Stimulated activated naive B cell treated with anti-CD40 and anti-IgM and Interleukin-4, amounts not matched to agents 10 μg/mL and 1 μg/mL and 100 μg/mL, for 72 hours (primary cell): ENCODE measurements around the gene MYH10.

Experiments
- ATAC-seq, 2 donors: fragments of 150-1000 bp; cut with Tn5 transposase; replicated peaks; 2 replicates each; pipeline ENCODE4 v1.10.0; 2021; ENCODE audit warnings: moderate library complexity in 1 of 2
- DNase-seq: peaks from one replicate; pipeline ENCODE4 v3.0.0; 2021
- H3K27ac Mint-ChIP-seq: one replicate; pipeline ENCODE4 v1.8.0; 2022; ENCODE audit warnings: mild to moderate bottlenecking, mixed read lengths
- H3K27me3 Mint-ChIP-seq, 2 donors: one replicate each; pipeline ENCODE4 v1.8.0; 2022; ENCODE audit warnings: mixed read lengths in 2 of 2
- H3K36me3 Mint-ChIP-seq, 2 donors: one replicate each; pipeline ENCODE4 v1.8.0; 2022; ENCODE audit warnings: mixed read lengths in 2 of 2, mild to moderate bottlenecking in 1 of 2
- H3K4me1 Mint-ChIP-seq, 2 donors: one replicate each; pipeline ENCODE4 v1.8.0; 2022; ENCODE audit warnings: mixed read lengths in 2 of 2, mild to moderate bottlenecking in 1 of 2
- H3K4me3 Mint-ChIP-seq, 2 donors: one replicate each; pipeline ENCODE4 v1.8.0; 2022; ENCODE audit warnings: mild to moderate bottlenecking in 2 of 2, mixed read lengths in 2 of 2, moderate library complexity in 1 of 2
- H3K9me3 Mint-ChIP-seq, 2 donors: one replicate each; pipeline ENCODE4 v1.8.0; 2022; ENCODE audit warnings: mixed read lengths in 2 of 2, mild to moderate bottlenecking in 1 of 2

Gene MYH10

GRCh38 chr17:8496081-8496480 is 134.4 kb downstream of the MYH10 start:
- DNase-seq: no peak
- peaks cover 19 to 28% of the 10 kb centered on the region in 2 donors for H3K36me3 Mint-ChIP-seq
- H3K4me3 Mint-ChIP-seq: no peak overlapping the region
- no peak for ATAC-seq
- H3K4me1 Mint-ChIP-seq: no peaks in the 10 kb centered on the region
- H3K9me3 Mint-ChIP-seq: no peaks in the 10 kb centered on the region
- H3K27me3 Mint-ChIP-seq: no peaks in the 10 kb centered on the region
- no peak overlapping the region for H3K27ac Mint-ChIP-seq

- H3K36me3 Mint-ChIP-seq: peaks cover 25 to 34% of the 10 kb centered on the region in 2 donors
- no peaks in the 10 kb centered on the region for H3K27me3 Mint-ChIP-seq
- ATAC-seq (no peak), DNase-seq (no peak)
- H3K9me3 Mint-ChIP-seq: no peaks in the 10 kb centered on the region
- H3K4me1 Mint-ChIP-seq: peaks cover 0 to 2% of the 10 kb centered on the region in 2 donors
- H3K4me3 Mint-ChIP-seq: no peak overlapping the region
- H3K27ac Mint-ChIP-seq: no peak overlapping the region
Measured at GRCh38 chr17:8494506-8495111, 135.9 kb downstream of the MYH10 start.

GRCh38 chr17:8494021-8494420 is 136.5 kb downstream of the MYH10 start:
- Mint-ChIP-seq H3K27ac (no peak overlapping the region), H3K4me1 (peaks cover 0 to 2% of the 10 kb centered on the region in 2 donors), H3K9me3 (no peaks in the 10 kb centered on the region), H3K27me3 (no peaks in the 10 kb centered on the region), H3K4me3 (no peak overlapping the region), H3K36me3 (peaks cover 25 to 35% of the 10 kb centered on the region in 2 donors)
- no peak for DNase-seq
- ATAC-seq: no peak

GRCh38 chr17:8492121-8492520 is 138.4 kb downstream of the MYH10 start:
- Mint-ChIP-seq H3K4me1 (peaks cover 0 to 2% of the 10 kb centered on the region in 2 donors), H3K27me3 (no peaks in the 10 kb centered on the region), H3K9me3 (no peaks in the 10 kb centered on the region), H3K36me3 (peaks cover 30 to 49% of the 10 kb centered on the region in 2 donors), H3K4me3 (no peak overlapping the region), H3K27ac (no peak overlapping the region)
- ATAC-seq (no peak), DNase-seq (no peak)

GRCh38 chr17:8490256-8491023 is 140.1 kb downstream of the MYH10 start:
- ATAC-seq (no peak), DNase-seq (no peak)
- H3K27me3 Mint-ChIP-seq: no peaks in the 10 kb centered on the region
- no peak overlapping the region for H3K27ac Mint-ChIP-seq
- peaks cover 40 to 62% of the 10 kb centered on the region in 2 donors for H3K36me3 Mint-ChIP-seq
- peaks cover 2 to 4% of the 10 kb centered on the region in 2 donors for H3K9me3 Mint-ChIP-seq
- H3K4me3 Mint-ChIP-seq: no peak overlapping the region
- H3K4me1 Mint-ChIP-seq: peaks cover 0 to 2% of the 10 kb centered on the region in 2 donors

- H3K27ac Mint-ChIP-seq: no peak overlapping the region
- DNase-seq: no peak
- peaks cover 2 to 4% of the 10 kb centered on the region in 2 donors for H3K9me3 Mint-ChIP-seq
- peaks cover 40 to 63% of the 10 kb centered on the region in 2 donors for H3K36me3 Mint-ChIP-seq
- ATAC-seq: no peak
- peaks cover 0 to 2% of the 10 kb centered on the region in 2 donors for H3K4me1 Mint-ChIP-seq
- no peaks in the 10 kb centered on the region for H3K27me3 Mint-ChIP-seq
- no peak overlapping the region for H3K4me3 Mint-ChIP-seq
Measured at GRCh38 chr17:8489841-8490240, 140.7 kb downstream of the MYH10 start.

GRCh38 chr17:8488901-8489300 is 141.6 kb downstream of the MYH10 start:
- H3K4me3 Mint-ChIP-seq: no peak overlapping the region
- H3K36me3 Mint-ChIP-seq: peaks cover 43 to 62% of the 10 kb centered on the region in 2 donors
- H3K27ac Mint-ChIP-seq: no peak overlapping the region
- H3K27me3 Mint-ChIP-seq: no peaks in the 10 kb centered on the region
- peaks cover 0 to 2% of the 10 kb centered on the region in 2 donors for H3K4me1 Mint-ChIP-seq
- ATAC-seq (no peak), DNase-seq (no peak)
- peaks cover 2 to 4% of the 10 kb centered on the region in 2 donors for H3K9me3 Mint-ChIP-seq

- H3K27ac Mint-ChIP-seq: no peak overlapping the region
- peaks cover 0 to 2% of the 10 kb centered on the region in 2 donors for H3K4me1 Mint-ChIP-seq
- peaks cover 46 to 61% of the 10 kb centered on the region in 2 donors for H3K36me3 Mint-ChIP-seq
- ATAC-seq (no peak), DNase-seq (no peak)
- no peaks in the 10 kb centered on the region for H3K27me3 Mint-ChIP-seq
- H3K9me3 Mint-ChIP-seq: peaks cover 2 to 4% of the 10 kb centered on the region in 2 donors
- no peak overlapping the region for H3K4me3 Mint-ChIP-seq
Measured at GRCh38 chr17:8488491-8488890, 142.0 kb downstream of the MYH10 start.

GRCh38 chr17:8487743-8488142 is 142.8 kb downstream of the MYH10 start:
- Mint-ChIP-seq H3K36me3 (peaks cover 50 to 67% of the 10 kb centered on the region in 2 donors), H3K9me3 (peaks cover 3 to 4% of the 10 kb centered on the region in 2 donors), H3K27me3 (no peaks in the 10 kb centered on the region), H3K4me1 (peaks cover 0 to 2% of the 10 kb centered on the region in 2 donors), H3K4me3 (no peak overlapping the region), H3K27ac (no peak overlapping the region)
- DNase-seq (no peak), ATAC-seq (no peak)

- DNase-seq (no peak), ATAC-seq (no peak)
- H3K4me1 Mint-ChIP-seq: peaks cover 0 to 2% of the 10 kb centered on the region in 2 donors
- H3K27ac Mint-ChIP-seq: no peak overlapping the region
- no peaks in the 10 kb centered on the region for H3K27me3 Mint-ChIP-seq
- H3K9me3 Mint-ChIP-seq: peaks cover 4 to 5% of the 10 kb centered on the region in 2 donors
- H3K36me3 Mint-ChIP-seq: peaks cover 50 to 67% of the 10 kb centered on the region in 2 donors
- no peak overlapping the region for H3K4me3 Mint-ChIP-seq
Measured at GRCh38 chr17:8487130-8487645, 143.3 kb downstream of the MYH10 start.

- Mint-ChIP-seq H3K4me3 (no peak overlapping the region), H3K4me1 (peaks cover 0 to 2% of the 10 kb centered on the region in 2 donors), H3K9me3 (peaks cover 4 to 5% of the 10 kb centered on the region in 2 donors), H3K36me3 (peaks cover 53 to 70% of the 10 kb centered on the region in 2 donors), H3K27ac (no peak overlapping the region), H3K27me3 (no peaks in the 10 kb centered on the region)
- ATAC-seq: no peak
- DNase-seq: no peak
Measured at GRCh38 chr17:8485491-8485890, 145.0 kb downstream of the MYH10 start.

- H3K36me3 Mint-ChIP-seq: peaks cover 52 to 74% of the 10 kb centered on the region in 2 donors
- no peak overlapping the region for H3K27ac Mint-ChIP-seq
- peaks cover 4 to 5% of the 10 kb centered on the region in 2 donors for H3K9me3 Mint-ChIP-seq
- no peak for DNase-seq
- no peak for ATAC-seq
- H3K4me3 Mint-ChIP-seq: no peak overlapping the region
- H3K27me3 Mint-ChIP-seq: no peaks in the 10 kb centered on the region
- H3K4me1 Mint-ChIP-seq: no peaks in the 10 kb centered on the region
Measured at GRCh38 chr17:8484465-8484864, 146.1 kb downstream of the MYH10 start.

GRCh38 chr17:8482546-8482945 is 148.0 kb downstream of the MYH10 start:
- H3K9me3 Mint-ChIP-seq: peaks cover 4 to 5% of the 10 kb centered on the region in 2 donors
- H3K4me1 Mint-ChIP-seq: no peaks in the 10 kb centered on the region
- DNase-seq (no peak), ATAC-seq (no peak)
- H3K36me3 Mint-ChIP-seq: peaks cover 56 to 79% of the 10 kb centered on the region in 2 donors
- no peak overlapping the region for H3K4me3 Mint-ChIP-seq
- no peak overlapping the region for H3K27ac Mint-ChIP-seq
- no peaks in the 10 kb centered on the region for H3K27me3 Mint-ChIP-seq

GRCh38 chr17:8481703-8482102 is 148.8 kb downstream of the MYH10 start:
- Mint-ChIP-seq H3K27me3 (no peaks in the 10 kb centered on the region), H3K9me3 (peaks cover 4 to 5% of the 10 kb centered on the region in 2 donors), H3K27ac (no peak overlapping the region), H3K4me1 (no peaks in the 10 kb centered on the region), H3K36me3 (peaks cover 54 to 75% of the 10 kb centered on the region in 2 donors), H3K4me3 (no peak overlapping the region)
- ATAC-seq (no peak), DNase-seq (no peak)

- Mint-ChIP-seq H3K4me1 (no peaks in the 10 kb centered on the region), H3K27ac (no peak overlapping the region), H3K4me3 (no peak overlapping the region), H3K9me3 (peaks cover 4 to 5% of the 10 kb centered on the region in 2 donors), H3K27me3 (no peaks in the 10 kb centered on the region), H3K36me3 (peaks cover 57 to 76% of the 10 kb centered on the region in 2 donors)
- no peak for DNase-seq
- ATAC-seq: no peak
Measured at GRCh38 chr17:8481089-8481488, 149.4 kb downstream of the MYH10 start.
